ENCODE measurements around the gene TMIGD2. TPM values are rescaled to one million over a fixed set of nuclear protein-coding genes. Genes with fewer than 3 reads are reported as not detected.

TMIGD2 gene
- total RNA-seq, result not detected in 2 replicates

GRCh38 chr19:4302243-4302640 lies at the start of gene TMIGD2:
TSS of gene TMIGD2 (minus strand) at chr19:4302389. CDS start at chr19:4302385, 4 bp downstream.

GRCh38 chr19:4343370-4344307 lies 41.5 kb upstream of the TMIGD2 start, which contains the start of gene MPND:
TSS of gene MPND (plus strand) at chr19:4343562. CDS start at chr19:4343594, 32 bp downstream.

GRCh38 chr19:4338441-4339355 lies 36.5 kb upstream of the TMIGD2 start, which contains the start of gene STAP2:
TSS of gene STAP2 (minus strand) at chr19:4338827. CDS start at chr19:4338753, 74 bp downstream.

GRCh38 chr19:4304538-4305256 lies 2.5 kb upstream of the TMIGD2 start, which contains the start of gene FSD1:
TSS of gene FSD1 (plus strand) at chr19:4304598. CDS start at chr19:4304747, 149 bp downstream.

GRCh38 chr19:4278419-4279266 lies 23.5 kb downstream of the TMIGD2 start, which contains the start of gene SHD:
TSS of gene SHD (plus strand) at chr19:4279266. CDS start at chr19:4280064, 798 bp downstream.

GRCh38 chr19:4246767-4247593 lies 55.2 kb downstream of the TMIGD2 start, which contains the start of gene YJU2:
TSS of gene YJU2 (plus strand) at chr19:4247080. CDS start at chr19:4247147, 67 bp downstream.

Other genes with a start within 250 kb of the TMIGD2 start
- 30.6 and 31.0 TPM in 2 replicates for gene ZBTB7A, start 235.5 kb downstream of the TMIGD2 start, total RNA-seq
- gene MAP2K2, start 178.3 kb downstream of the TMIGD2 start, total RNA-seq, result 181 and 214 TPM in 2 replicates
- not detected in 2 replicates for gene CREB3L3, start 148.8 kb downstream of the TMIGD2 start, total RNA-seq
- 25.3 and 38.1 TPM in 2 replicates for gene SIRT6, start 119.8 kb downstream of the TMIGD2 start, total RNA-seq
- 0.18 and 0.58 TPM in 2 replicates for gene ANKRD24, start 119.7 kb downstream of the TMIGD2 start, total RNA-seq
- gene EBI3, start 72.9 kb downstream of the TMIGD2 start, total RNA-seq, result 0.35 TPM in 1 of 2 replicates, not detected in the other
- 15.6 and 17.2 TPM in 2 replicates for gene YJU2, start 55.3 kb downstream of the TMIGD2 start, total RNA-seq
- 0.86 TPM in 1 of 2 replicates, not detected in the other for gene SHD, start 23.1 kb downstream of the TMIGD2 start, total RNA-seq
- gene FSD1, start 2.2 kb upstream of the TMIGD2 start, total RNA-seq, result 5.2 and 14.4 TPM in 2 replicates
- 18.4 and 20.2 TPM in 2 replicates for gene STAP2, start 36.4 kb upstream of the TMIGD2 start, total RNA-seq
- 2.5 and 3.5 TPM in 2 replicates for gene MPND, start 41.2 kb upstream of the TMIGD2 start, total RNA-seq
- 117 and 129 TPM in 2 replicates for gene SH3GL1, start 98.2 kb upstream of the TMIGD2 start, total RNA-seq
- 9.5 and 17.2 TPM in 2 replicates for gene CHAF1A, start 100.3 kb upstream of the TMIGD2 start, total RNA-seq
- gene UBXN6, start 155.4 kb upstream of the TMIGD2 start, total RNA-seq, result 76.0 and 92.8 TPM in 2 replicates
- 74.6 and 78.7 TPM in 2 replicates for gene HDGFL2, start 169.9 kb upstream of the TMIGD2 start, total RNA-seq
- 0.71 and 1.2 TPM in 2 replicates for gene PLIN4, start 216.1 kb upstream of the TMIGD2 start, total RNA-seq
- 0.18 TPM in 1 of 2 replicates, not detected in the other for gene PLIN5, start 232.8 kb upstream of the TMIGD2 start, total RNA-seq
- gene LRG1, start 237.6 kb upstream of the TMIGD2 start, total RNA-seq, result not detected in 2 replicates

All from myometrial cell (primary cell).